Measurements from ENCODE around the gene VLDLR. TPM values are rescaled to one million over a fixed set of nuclear protein-coding genes. Genes with fewer than 3 reads are reported as not detected.

VLDLR gene
- total and polyA plus RNA-seq, 11 donors: 15.1 to 177 (median 112) TPM

- H3K9me3 ChIP-seq: no peaks in the 10 kb centered on the region
- H3K4me3 ChIP-seq: peak overlapping the region; percentile 70 to 94 (median 86)
- H3K4me1 ChIP-seq: peaks cover 0 to 41% (median 25%) of the 10 kb centered on the region in 12 donors
- intact Hi-C loops (cut with DNase I): loop anchor here in 9 of 10 donors (5.0 to 10.0 kb wide), 14 partner anchors 40 to 488 kb away; no protein-coding TSS in a partner anchor
- H3K27me3 ChIP-seq: peaks cover 0 to 44% (median 0%) of the 10 kb centered on the region in 9 donors
- ATAC-seq (peak in 3 of 4 donors; percentile 18 to 37 (median 33)), DNase-seq (peak; percentile 20 to 57 (median 41))
- H3K36me3 ChIP-seq: no peaks in the 10 kb centered on the region
- H3K27ac ChIP-seq: peak overlapping the region; percentile 85 to 98 (median 94)
- TF ChIP-seq POLR2A (IDR thresholded peaks at IDR 0.05): no peak
- no peak for TF ChIP-seq CTCF (IDR thresholded peaks at IDR 0.05)
- WGBS, 4 donors: 0 to 1% (median 0%) methylated on average over 33 to 82 of the region's 82 CpGs
Measured at GRCh38 chr9:2622461-2623287, 1.1 kb downstream of the VLDLR start.

- 10 to 30% (median 12%) methylated on average over 13 to 34 of the region's 34 CpGs for WGBS, 4 donors
- H3K4me3 ChIP-seq: peak overlapping the region; percentile 70 to 94 (median 86)
- intact Hi-C loops (cut with DNase I): loop anchor here in 9 of 10 donors (5.0 to 10.0 kb wide), 14 partner anchors 39 to 489 kb away; no protein-coding TSS in a partner anchor
- ATAC-seq (peak; percentile 69 to 74 (median 70)), DNase-seq (peak; percentile 59 to 86 (median 72))
- no peaks in the 10 kb centered on the region for H3K9me3 ChIP-seq
- TF ChIP-seq POLR2A (IDR thresholded peaks at IDR 0.05) (peak in 1 of 2 donors; percentile 69), CTCF (IDR thresholded peaks at IDR 0.05) (no peak)
- H3K27ac ChIP-seq: peak overlapping the region; percentile 85 to 98 (median 94)
- H3K4me1 ChIP-seq: peaks cover 0 to 41% (median 25%) of the 10 kb centered on the region in 12 donors
- H3K36me3 ChIP-seq: no peaks in the 10 kb centered on the region
- peaks cover 0 to 44% (median 0%) of the 10 kb centered on the region in 9 donors for H3K27me3 ChIP-seq
Measured at GRCh38 chr9:2623288-2624050, 1.9 kb downstream of the VLDLR start.

GRCh38 chr9:2624051-2624682 is 2.6 kb downstream of the VLDLR start:
- intact Hi-C loops (cut with DNase I): loop anchor here in 9 of 10 donors (5.0 to 10.0 kb wide), 14 partner anchors 38 to 489 kb away; no protein-coding TSS in a partner anchor

More at GRCh38 chr9:2624051-2624682, 2.6 kb downstream of the VLDLR start:
- Histone ChIP-seq H3K9me3 (no peaks in the 10 kb centered on the region), H3K4me1 (peaks cover 0 to 46% (median 27%) of the 10 kb centered on the region in 12 donors), H3K36me3 (no peaks in the 10 kb centered on the region), H3K27me3 (peaks cover 0 to 44% (median 0%) of the 10 kb centered on the region in 9 donors), H3K27ac (peak overlapping the region; percentile 85 to 98 (median 94)), H3K4me3 (peak overlapping the region in 11 of 12 donors; percentile 70 to 94 (median 87))
- DNase-seq: no peak
- ATAC-seq: no peak
- TF ChIP-seq CTCF (IDR thresholded peaks at IDR 0.05): no peak
- TF ChIP-seq POLR2A (IDR thresholded peaks at IDR 0.05): no peak
- WGBS, 4 donors: 88 to 95% (median 94%) methylated on average over 1 of the region's 1 CpG

Measured in heart left ventricle (tissue), 16 donors.